Ishikawa (cell line): ENCODE results near the gene DNAJB1.

ENCODE experiments used
- CEBPB ChIP-seq: IDR thresholded peaks from 2 replicates; pipeline ENCODE4 v1.6.1; 2012
- EP300 ChIP-seq: IDR thresholded peaks from 2 replicates; pipeline ENCODE4 v1.6.1; 2012; ENCODE audit warnings: borderline replicate concordance
- MAX ChIP-seq: IDR thresholded peaks from 2 replicates; pipeline ENCODE4 v1.6.1; 2012
- NFIC ChIP-seq: IDR thresholded peaks from 2 replicates; pipeline ENCODE4 v1.6.1; 2012
- REST ChIP-seq: IDR thresholded peaks from 2 replicates; pipeline ENCODE4 v1.6.1; 2012; ENCODE audit warnings: low read depth, mild to moderate bottlenecking

- TF ChIP-seq REST = no peak
- TF ChIP-seq MAX = no peak
- TF ChIP-seq CEBPB = no peak
- TF ChIP-seq EP300 = no peak
- TF ChIP-seq NFIC = no peak
Observed at GRCh38 chr19:14482172-14482941, 35.8 kb downstream of the DNAJB1 start.
